GM21723 (cell line): Measurements from ENCODE around the gene TMEM45A.
"Not testable (repeated sequence)": the region's sequence is repeated elsewhere in the genome, so short reads cannot be mapped to it uniquely, and the experiment has no call there.

Experiments used
- ATAC-seq: cut with Tn5 transposase; IDR thresholded peaks from one replicate; pipeline ENCODE4 v1.9.1; 2021; ENCODE audit warnings: mild to moderate bottlenecking, moderate library complexity; ENCODE audit not compliant: unreplicated experiment

The TMEM45A gene

GRCh38 chr3:100563652-100564211, 71.3 kb downstream of the TMEM45A start:
- ATAC-seq = no peak

DNA sequence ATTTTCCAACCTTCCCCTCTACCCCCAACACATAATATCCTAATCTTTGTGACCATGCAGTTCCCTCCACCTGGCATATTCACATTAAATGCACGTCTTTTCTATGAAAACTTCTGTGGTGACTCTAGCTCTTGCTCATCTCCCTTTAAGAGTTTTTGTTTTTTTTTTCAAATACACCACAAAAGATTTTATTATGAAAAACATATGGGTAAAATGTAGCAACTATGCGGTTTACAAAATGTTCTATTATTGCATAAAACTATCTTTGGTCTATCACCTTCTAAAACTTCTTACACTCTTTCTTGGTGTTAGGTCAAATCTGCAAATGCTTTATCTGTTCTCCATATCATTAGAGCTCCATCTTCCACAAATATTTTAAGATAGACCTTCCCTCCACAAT, 78.4 kb downstream of the TMEM45A start:
- ATAC-seq = no peak

DNA sequence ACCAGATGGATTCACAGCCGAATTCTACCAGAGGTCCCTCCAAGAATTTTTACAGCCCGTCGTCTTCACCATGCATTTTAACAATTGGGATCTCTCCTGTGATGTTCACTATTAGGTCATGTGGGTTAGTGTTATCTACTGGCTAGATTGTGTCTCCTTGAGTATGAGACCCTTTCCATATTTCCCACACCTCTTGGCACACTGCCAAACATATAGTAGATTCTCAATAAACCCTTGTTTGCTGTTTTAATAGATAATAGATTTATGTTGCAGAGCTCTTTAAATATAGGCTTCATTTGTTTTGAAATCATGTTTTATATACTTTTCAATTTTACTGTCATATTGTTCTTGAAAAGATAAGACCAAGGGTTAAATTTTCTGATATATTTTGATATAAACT, 82.1 kb downstream of the TMEM45A start:
- no peak for ATAC-seq

DNA sequence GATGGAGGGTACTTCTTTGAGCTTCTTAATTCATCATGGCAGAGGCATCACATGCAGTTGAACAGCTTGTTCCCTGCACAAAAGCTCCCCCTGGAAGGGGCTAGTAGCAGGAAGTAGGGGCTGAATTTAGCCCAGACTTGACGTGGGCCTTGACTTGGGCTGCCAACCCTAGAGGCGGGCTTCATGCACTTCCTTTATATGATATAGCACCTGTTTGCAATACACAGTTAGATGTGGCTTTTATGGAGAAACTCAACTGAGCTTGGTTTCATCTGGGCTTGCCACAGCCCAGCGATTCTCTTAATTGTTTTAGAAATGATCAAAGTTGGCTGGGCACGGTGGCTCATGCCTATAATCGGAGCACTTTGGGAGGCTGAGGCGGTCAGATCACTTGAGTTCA, 83.3 kb downstream of the TMEM45A start:
- no peak for ATAC-seq

- ATAC-seq = no peak
These were observed 85.1 kb downstream of the TMEM45A start for GRCh38 chr3:100577382-100578008.

DNA sequence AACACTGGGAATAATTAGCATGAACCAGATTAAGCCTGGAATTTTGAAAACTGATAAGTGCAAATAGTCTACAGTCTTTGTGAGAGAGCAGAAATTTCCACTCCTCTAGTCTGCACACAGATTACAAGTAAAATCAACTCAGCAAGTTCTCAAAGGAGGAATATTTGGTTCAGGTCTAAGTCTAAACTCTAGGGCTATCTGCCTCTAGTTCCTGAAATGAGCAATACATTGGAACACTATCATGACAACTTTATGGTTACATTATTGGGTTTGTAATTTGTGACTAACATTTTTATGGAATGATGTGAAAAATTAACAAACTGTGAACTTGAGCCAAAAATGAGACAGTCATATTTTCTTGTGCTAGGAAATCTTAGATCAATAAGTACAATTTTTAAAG, 86.2 kb downstream of the TMEM45A start:
- no peak for ATAC-seq

DNA sequence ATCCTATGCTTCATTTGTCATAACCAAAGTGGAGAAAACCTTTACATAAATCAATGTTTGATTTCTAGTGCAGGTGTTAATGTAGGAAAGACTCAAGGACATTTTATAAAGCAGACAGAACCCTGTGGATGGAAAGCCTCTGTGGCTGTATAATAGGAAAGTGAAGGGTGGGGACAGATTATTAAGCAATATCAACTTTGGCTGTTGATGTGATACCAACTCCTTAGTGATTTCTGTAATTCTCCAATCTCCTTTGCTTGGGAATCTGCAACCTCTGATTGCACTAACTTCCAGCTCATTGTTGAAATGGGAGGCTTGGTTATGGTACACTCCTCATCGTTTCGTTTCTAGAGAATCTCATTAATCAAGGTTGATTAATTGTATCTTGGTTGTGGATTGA, 87.7 kb downstream of the TMEM45A start:
- no peak for ATAC-seq

GRCh38 chr3:100581650-100582049, 89.2 kb downstream of the TMEM45A start:
- no peak for ATAC-seq

- ATAC-seq = not testable (repeated sequence)
These were observed 89.7 kb downstream of the TMEM45A start for GRCh38 chr3:100582157-100582556.

- ATAC-seq = no peak
These were observed 91.8 kb downstream of the TMEM45A start for GRCh38 chr3:100584101-100584660.

DNA sequence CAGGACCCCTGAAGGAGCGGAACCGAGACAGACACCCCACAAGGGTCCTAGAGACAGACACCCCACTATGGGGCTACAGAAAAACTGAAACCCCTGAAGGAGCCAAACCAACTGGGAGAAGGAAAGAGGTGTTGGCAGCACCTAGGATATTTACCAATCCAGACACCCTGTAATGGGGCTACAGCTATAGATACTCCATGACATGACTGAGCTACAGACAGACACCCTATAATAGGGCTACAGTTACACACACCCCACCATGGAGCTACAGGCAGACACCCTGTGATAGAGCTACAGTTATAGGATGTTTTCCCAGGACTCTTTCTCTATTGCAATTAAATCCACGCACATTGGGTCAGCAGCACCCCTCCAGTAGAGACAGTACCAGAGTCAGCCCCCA, 94.4 kb downstream of the TMEM45A start:
- no peak for ATAC-seq

DNA sequence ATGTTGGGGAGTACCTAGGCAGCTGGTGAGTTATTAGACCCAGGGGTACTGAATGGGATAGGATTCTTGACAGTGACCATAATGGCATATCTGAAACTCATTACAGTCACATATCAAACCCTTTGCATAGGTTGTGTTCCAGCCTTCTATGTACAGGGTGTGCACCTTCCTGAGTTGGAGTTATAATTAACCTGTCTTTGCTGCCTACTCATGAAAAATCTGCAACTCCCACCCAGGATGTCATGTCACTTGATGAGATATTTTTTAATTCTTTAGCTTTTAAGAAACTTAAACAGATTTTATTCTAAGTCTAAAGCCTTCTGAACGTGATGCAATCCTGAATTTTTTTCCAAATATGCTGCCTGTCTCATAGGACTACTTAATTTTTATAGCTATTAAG, 95.8 kb downstream of the TMEM45A start:
- ATAC-seq = no peak

DNA sequence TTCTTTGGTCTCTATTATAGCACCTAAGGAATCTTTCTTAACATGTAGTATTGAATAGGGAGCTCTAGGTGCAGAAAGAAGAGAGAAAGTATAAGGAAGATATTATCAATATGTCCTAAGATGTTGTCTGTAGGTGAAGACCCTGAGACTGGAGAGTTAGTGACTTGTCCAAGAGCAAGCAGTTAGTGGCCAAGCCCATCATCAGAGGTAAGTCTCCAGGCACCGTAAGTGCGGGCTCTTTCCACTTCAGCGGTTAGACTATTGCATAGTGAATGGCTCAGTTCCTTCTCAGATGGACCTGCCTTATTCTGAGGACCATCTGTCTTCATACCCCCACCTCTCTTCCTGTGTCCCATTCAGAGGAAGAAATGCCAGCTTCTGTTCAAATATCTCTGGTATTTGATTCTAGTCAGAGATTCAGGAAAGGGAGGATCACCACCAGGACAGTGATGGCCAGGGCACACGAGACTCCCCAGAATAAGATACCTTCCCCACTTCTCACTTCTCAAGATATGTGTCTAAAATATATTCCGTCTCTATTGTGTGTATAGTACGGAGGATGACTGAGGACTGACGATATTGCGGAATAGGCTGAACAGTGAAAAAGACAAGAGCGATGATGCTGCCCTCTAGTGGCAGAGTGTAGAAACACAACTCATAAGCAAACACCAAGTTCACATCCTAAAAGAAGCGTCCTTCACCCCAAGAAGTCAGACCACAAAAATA, 97.9 kb downstream of the TMEM45A start:
- ATAC-seq = peak; percentile 93

DNA sequence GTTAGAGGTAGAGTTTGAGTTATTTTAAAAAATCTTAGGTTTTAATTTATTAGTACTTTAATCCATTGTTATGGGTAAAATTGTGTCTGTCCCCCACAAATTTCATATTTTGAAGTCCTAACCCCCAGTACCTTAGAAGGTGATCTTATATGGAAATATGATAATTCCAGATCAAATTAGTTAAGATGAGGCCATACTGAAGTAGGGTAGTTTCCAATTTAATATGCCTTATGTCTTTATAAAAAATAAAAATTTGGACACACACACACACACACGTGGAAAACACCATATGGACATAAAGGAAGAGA, 98.4 kb downstream of the TMEM45A start:
- ATAC-seq = no peak

DNA sequence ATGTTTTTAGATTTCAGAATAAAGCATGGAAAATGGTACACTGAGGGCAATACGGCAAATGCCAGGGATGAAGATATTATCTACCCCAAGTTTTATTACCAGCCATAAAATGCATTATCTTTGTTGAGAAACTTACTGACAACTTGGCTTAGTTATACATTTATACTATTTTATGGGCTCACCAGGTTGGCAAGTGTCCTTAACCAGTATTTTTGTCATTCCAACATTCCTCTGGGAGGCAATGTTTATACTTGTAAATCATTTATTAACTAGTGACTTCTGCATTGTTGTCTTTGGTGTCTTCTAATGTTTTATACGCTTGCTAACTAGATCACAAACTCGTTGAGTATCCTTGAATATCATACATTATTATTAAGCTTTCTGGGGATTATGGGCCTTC, 99.0 kb downstream of the TMEM45A start:
- ATAC-seq = no peak

DNA sequence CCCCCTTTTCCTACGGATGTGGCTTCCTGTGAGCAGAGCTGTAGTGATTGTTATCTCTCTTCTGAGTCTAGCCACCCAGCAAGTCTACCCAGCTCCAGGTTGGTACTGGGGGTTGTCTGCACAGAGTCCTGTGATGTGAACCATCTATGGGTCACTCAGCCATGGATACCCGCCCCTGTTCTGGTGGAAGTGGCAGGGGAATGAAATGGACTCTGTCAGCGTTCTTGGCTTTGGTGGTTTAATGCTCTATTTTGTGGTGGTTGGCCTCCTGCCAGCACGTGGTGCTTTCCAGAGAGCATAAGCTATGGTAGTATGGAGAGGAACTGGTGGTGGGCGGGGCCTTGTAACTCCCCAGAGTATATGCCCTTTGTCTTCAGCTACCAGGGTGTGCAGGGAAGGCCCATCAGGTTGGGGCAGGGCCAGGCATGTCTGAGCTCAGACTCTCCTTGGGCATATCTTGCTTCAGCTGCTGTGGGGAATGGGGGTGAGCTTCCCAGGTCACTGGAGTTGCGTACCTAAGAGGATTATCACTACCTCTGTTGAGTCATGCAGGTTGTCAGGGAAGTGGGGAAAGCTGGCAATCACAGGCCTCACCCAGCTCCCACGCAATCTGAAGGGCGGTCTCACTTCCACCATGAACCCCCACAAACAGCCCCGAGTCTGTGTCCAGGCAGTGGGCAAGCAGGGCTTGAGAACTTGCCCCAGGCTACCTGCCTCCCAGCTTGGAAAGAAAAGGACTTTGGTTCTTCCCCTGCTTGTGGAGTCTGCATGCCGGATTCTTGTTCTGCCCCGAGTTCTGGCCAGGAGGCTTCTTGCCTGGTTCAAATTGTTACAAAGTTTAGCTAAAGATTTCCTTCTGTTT, 108.0 kb downstream of the TMEM45A start:
- ATAC-seq = no peak

GRCh38 chr3:100602506-100603444, 110.4 kb downstream of the TMEM45A start:
- peak; percentile 50 for ATAC-seq

DNA sequence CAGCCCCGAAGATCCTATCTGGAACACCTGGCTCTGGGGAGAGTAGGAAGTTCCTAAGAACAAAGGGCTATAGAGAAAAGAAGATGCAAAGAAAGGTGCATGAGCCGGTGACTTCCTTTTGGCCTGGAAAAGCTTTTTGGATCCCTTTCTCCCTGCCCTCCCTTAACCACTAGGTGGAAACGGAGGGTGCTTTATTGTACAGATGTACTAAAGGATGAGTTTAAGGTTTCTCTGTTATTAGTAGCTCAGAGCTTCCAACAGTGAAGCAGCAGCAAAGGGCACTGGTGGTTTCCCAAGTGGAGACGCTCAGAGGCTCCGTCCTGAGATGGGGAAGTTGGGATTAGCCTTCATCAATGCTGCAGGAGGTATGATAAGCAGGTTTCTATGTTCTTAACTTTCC, 111.0 kb downstream of the TMEM45A start:
- peak; percentile 49 for ATAC-seq

GRCh38 chr3:100605358-100605757, 112.9 kb downstream of the TMEM45A start:
- no peak for ATAC-seq

DNA sequence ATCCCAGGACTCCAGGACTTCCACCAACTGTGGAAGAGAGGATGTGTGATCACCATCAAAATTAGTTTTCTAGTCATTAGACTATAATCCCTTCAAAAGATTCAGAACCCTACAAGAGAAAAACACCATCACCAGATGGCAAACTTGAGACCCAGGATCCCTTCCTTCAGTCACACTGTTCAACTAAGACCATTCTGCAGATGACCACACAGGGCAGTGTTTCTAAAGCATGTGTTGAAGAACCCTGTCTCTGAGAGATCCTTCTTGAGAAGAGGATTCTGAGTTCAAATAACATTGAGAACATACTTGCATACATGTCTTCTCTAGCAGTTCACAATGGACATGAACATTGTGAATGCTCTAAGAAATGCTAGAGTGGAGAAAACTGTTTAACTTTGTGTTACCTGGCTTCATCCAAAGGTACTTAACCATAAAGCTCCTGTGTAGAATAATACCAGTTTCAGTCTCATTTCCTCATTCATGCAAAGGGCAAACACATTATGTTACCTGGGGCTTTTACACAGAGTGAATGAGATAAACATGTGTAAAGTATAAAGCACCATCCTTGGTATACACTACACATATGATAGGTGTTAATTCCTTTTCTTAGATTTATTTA, 114.6 kb downstream of the TMEM45A start:
- ATAC-seq = peak; percentile 75
